Panc1 (cell line): Measurements from ENCODE around the gene EML6.

ENCODE experiments used
- CTCF ChIP-seq: fragments of 450-650 bp; IDR thresholded peaks from 2 replicates; pipeline ENCODE4 v1.5.1; 2017; ENCODE audit warnings: mild to moderate bottlenecking
- POLR2AphosphoS5 ChIP-seq: IDR thresholded peaks from 2 replicates; pipeline ENCODE4 v1.6.1; 2012; ENCODE audit warnings: mild to moderate bottlenecking, low read depth, low read length, moderate library complexity

- TF ChIP-seq CTCF (no peak), POLR2AphosphoS5 (no peak)
These were observed 288.6 kb downstream of the EML6 start for GRCh38 chr2:55011831-55012671.
